ENCODE measurements around the gene ETFA. TPM values are rescaled to one million over a fixed set of nuclear protein-coding genes. Genes with fewer than 3 reads are reported as not detected.

The ETFA gene
- polyA plus RNA-seq, 2 of the 4 experiments (the other 2 are of a cell fraction), result 243 to 412 TPM

DNA sequence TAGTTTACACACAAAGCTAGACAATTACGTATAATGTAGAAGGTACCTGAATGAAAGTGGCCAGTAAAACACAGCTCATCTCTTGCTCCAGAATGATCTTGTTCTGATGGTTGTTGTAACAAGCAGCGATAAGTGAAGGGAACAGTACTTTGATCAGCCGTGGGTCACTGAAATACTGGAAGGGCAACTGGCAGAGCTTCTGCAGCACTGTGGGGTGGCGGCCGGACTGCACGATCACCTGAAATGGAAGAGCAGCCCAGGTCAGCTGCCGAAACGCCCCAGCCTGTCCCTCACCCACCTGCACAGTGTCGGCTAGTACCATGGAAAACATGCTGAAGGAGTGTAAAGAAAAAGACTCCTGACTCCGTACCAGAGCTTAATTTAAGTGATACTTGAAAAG is 42.6 kb upstream of the ETFA start:
- ChIA-PET POLR2A (interaction anchor here (0.6 kb wide), 1 partner anchor 17 kb away, joined by 3 read pairs; the partner anchor contains the start of gene ISL2), CTCF (interaction anchor here (1.0 to 1.1 kb wide), 2 partner anchors 21 to 27 kb away, joined by 3 to 4 read pairs; no protein-coding TSS in a partner anchor)
- Histone ChIP-seq H3K4me3 (no peak overlapping the region), H3K27ac (no peak overlapping the region), H3K4me1 (peaks cover 9% of the 10 kb centered on the region; the same call in 2 of the 3 replicates), H3K9me3 (no peaks in the 10 kb centered on the region), H3K4me2 (no peak overlapping the region)
- ATAC-seq (no peak), DNase-seq (ENCODE audit: low read depth in 1 of 2, low spot score in 1 of 2) (no peak), FAIRE-seq (no peak)
- TF ChIP-seq, protein P1, sequence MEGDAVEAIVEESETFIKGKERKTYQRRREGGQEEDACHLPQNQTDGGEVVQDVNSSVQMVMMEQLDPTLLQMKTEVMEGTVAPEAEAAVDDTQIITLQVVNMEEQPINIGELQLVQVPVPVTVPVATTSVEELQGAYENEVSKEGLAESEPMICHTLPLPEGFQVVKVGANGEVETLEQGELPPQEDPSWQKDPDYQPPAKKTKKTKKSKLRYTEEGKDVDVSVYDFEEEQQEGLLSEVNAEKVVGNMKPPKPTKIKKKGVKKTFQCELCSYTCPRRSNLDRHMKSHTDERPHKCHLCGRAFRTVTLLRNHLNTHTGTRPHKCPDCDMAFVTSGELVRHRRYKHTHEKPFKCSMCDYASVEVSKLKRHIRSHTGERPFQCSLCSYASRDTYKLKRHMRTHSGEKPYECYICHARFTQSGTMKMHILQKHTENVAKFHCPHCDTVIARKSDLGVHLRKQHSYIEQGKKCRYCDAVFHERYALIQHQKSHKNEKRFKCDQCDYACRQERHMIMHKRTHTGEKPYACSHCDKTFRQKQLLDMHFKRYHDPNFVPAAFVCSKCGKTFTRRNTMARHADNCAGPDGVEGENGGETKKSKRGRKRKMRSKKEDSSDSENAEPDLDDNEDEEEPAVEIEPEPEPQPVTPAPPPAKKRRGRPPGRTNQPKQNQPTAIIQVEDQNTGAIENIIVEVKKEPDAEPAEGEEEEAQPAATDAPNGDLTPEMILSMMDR (IDR thresholded peaks at IDR 0.05), result no peak
- TF ChIP-seq RFX5 (IDR thresholded peaks at IDR 0.05) (no peak), ESRRA (IDR thresholded peaks at IDR 0.05; ENCODE audit: borderline replicate concordance, low read length) (no peak), EHF (CRISPR knock-in tag; IDR thresholded peaks at IDR 0.05) (no peak), NR3C1 (IDR thresholded peaks at IDR 0.05) (no peak)
- TF ChIP-seq, protein P2, sequence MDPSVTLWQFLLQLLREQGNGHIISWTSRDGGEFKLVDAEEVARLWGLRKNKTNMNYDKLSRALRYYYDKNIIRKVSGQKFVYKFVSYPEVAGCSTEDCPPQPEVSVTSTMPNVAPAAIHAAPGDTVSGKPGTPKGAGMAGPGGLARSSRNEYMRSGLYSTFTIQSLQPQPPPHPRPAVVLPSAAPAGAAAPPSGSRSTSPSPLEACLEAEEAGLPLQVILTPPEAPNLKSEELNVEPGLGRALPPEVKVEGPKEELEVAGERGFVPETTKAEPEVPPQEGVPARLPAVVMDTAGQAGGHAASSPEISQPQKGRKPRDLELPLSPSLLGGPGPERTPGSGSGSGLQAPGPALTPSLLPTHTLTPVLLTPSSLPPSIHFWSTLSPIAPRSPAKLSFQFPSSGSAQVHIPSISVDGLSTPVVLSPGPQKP (IDR thresholded peaks at IDR 0.05; ENCODE audit: low read depth, low read length), result no peak
- WGBS (ENCODE audit: missing lambda C conversion rate), result 86% methylated on average over 10 of the region's 10 CpGs

DNA sequence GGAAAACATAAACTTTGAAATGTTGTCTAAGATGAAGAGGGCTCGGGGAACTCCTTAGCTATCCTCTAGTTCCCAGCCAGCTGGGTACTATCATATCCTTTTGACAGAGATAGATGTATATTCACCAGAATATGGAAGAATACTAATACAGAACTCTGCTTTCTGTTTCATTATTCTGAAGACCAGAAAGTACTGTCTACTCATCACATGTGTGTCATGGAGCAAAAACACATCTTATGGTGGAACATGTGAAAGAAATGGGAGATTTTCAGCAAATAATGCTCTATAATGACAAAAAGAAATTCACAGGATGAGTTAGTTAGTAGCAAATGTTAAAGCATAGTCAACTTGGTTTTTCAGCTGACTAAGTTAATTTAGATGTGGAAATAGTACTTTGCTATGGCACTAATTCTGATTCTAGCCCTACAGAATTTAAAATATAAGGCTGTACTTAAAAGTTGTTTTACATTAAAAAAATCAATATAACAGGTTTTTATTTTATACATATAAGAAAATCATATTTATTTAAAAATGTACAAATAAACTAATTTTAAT is 41.8 kb upstream of the ETFA start:
- ChIA-PET CTCF (interaction anchor here (1.0 kb wide), 1 partner anchor 28 kb away, joined by 4 read pairs; no protein-coding TSS in a partner anchor), POLR2A (interaction anchor here (0.6 kb wide), 2 partner anchors 16 kb away, joined by 3 to 4 read pairs; partner anchors contain the start of gene ISL2)
- FAIRE-seq (no peak), DNase-seq (ENCODE audit: low read depth in 1 of 2, low spot score in 1 of 2) (no peak), ATAC-seq (no peak)
- Histone ChIP-seq H3K27ac (no peak overlapping the region), H3K4me2 (no peak overlapping the region), H3K4me1 (peaks cover 9% of the 10 kb centered on the region; the same call in 2 of the 3 replicates), H3K4me3 (no peak overlapping the region), H3K9me3 (no peaks in the 10 kb centered on the region)
- 90% methylated on average over 1 of the region's 1 CpG for WGBS (ENCODE audit: missing lambda C conversion rate)
- TF ChIP-seq, protein P3, sequence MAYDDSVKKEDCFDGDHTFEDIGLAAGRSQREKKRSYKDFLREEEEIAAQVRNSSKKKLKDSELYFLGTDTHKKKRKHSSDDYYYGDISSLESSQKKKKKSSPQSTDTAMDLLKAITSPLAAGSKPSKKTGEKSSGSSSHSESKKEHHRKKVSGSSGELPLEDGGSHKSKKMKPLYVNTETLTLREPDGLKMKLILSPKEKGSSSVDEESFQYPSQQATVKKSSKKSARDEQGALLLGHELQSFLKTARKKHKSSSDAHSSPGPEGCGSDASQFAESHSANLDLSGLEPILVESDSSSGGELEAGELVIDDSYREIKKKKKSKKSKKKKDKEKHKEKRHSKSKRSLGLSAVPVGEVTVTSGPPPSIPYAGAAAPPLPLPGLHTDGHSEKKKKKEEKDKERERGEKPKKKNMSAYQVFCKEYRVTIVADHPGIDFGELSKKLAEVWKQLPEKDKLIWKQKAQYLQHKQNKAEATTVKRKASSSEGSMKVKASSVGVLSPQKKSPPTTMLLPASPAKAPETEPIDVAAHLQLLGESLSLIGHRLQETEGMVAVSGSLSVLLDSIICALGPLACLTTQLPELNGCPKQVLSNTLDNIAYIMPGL (CRISPR knock-in tag; IDR thresholded peaks at IDR 0.05; ENCODE audit: borderline replicate concordance), result no peak
- peak; percentile 55 for TF ChIP-seq MAFK (IDR thresholded peaks at IDR 0.05; ENCODE audit: partially characterized antibody)

DNA sequence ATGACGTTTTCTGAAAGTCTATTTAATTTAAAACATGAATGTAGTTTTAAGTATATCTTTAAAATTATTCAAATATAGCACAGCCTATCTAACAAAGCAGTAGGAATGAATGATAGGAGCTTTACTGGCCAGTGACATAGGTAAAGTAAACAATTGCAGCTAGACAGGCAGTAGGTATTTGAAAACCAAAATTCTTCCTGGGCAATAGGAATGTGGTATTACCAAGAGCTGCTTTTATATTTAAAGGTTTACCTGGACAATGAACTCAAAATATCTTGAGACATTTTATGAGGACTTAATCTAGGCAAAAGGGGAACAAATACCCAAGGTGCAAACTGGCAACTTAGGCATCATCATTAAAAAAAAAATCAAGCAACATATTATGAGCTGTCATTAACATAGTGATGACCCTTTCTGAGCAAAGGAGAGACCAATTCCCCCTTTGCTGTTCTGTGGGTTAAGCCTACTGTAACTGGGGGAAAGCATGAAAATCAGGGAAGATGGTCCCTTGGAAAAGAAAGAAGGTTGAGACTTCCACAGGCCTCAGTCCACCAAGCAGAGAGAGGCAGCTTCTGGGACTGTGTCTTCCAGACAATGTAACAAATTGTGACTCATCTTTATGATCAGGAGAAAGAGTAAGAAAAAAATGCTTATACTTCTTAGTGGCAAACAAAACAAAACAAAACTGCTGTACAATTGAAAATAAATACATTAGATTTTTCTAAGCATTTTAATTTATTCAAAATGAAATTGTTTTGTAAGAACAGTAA is 38.2 kb upstream of the ETFA start:
- no peak for TF ChIP-seq NPAS2 (CRISPR knock-in tag; IDR thresholded peaks at IDR 0.05; ENCODE audit: borderline replicate concordance)
- TF ChIP-seq POLR2AphosphoS2 (conservative IDR thresholded peaks at IDR 0.05; ENCODE audit: low read length), result no peak
- TF ChIP-seq, protein P1 (IDR thresholded peaks at IDR 0.05), result no peak
- no peak for TF ChIP-seq MAFK (IDR thresholded peaks at IDR 0.05; ENCODE audit: partially characterized antibody)
- TF ChIP-seq TP53 (CRISPR knock-in tag; IDR thresholded peaks at IDR 0.05), result no peak
- TF ChIP-seq FOSL2 (IDR thresholded peaks at IDR 0.05), result no peak
- TF ChIP-seq FOSL2 (CRISPR knock-in tag; IDR thresholded peaks at IDR 0.05), result 0 out of 2 replicates have a peak, but pooled peaks have one; percentile 19
- no peak for TF ChIP-seq CHD4 (IDR thresholded peaks at IDR 0.05; ENCODE audit: borderline replicate concordance)
- TF ChIP-seq, protein P4, sequence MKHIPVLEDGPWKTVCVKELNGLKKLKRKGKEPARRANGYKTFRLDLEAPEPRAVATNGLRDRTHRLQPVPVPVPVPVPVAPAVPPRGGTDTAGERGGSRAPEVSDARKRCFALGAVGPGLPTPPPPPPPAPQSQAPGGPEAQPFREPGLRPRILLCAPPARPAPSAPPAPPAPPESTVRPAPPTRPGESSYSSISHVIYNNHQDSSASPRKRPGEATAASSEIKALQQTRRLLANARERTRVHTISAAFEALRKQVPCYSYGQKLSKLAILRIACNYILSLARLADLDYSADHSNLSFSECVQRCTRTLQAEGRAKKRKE (CRISPR knock-in tag; IDR thresholded peaks at IDR 0.05; ENCODE audit: low read depth), result no peak
- ATAC-seq (peak in 1 of 2 experiments; percentile 63; a peak in 2 of 6 replicates), DNase-seq (ENCODE audit: low read depth in 1 of 2, low spot score in 1 of 2) (no peak), FAIRE-seq (no peak)
- CTCF ChIA-PET, result interaction anchor here (0.7 to 0.9 kb wide), 2 partner anchors 202 to 262 kb away, joined by 3 to 4 read pairs; no protein-coding TSS in a partner anchor
- Histone ChIP-seq H3K4me1 (peaks cover 9% of the 10 kb centered on the region; the same call in 2 of the 3 replicates), H3K9me3 (no peaks in the 10 kb centered on the region), H3K4me3 (no peak overlapping the region), H3K4me2 (no peak overlapping the region), H3K27ac (no peak overlapping the region)
- POLR2A ChIA-PET, result interaction anchor here (0.7 to 2.2 kb wide), 2 partner anchors 13 to 603 kb away, joined by 5 to 9 read pairs; partner anchors contain the start of gene ISL2
- WGBS (ENCODE audit: missing lambda C conversion rate), result 58% methylated on average over 1 of the region's 1 CpG

Data from A549 (cell line).